HG03280 (cell line): Measurements from ENCODE around the gene ZNF474.
"Not testable (repeated sequence)": the region's sequence is repeated elsewhere in the genome, so short reads cannot be mapped to it uniquely, and the experiment has no call there.

ENCODE experiments used
- ATAC-seq: cut with Tn5 transposase; IDR thresholded peaks from one replicate; pipeline ENCODE4 v1.9.1; 2021; ENCODE audit warnings: mild to moderate bottlenecking, moderate library complexity; ENCODE audit not compliant: unreplicated experiment

Gene ZNF474

DNA sequence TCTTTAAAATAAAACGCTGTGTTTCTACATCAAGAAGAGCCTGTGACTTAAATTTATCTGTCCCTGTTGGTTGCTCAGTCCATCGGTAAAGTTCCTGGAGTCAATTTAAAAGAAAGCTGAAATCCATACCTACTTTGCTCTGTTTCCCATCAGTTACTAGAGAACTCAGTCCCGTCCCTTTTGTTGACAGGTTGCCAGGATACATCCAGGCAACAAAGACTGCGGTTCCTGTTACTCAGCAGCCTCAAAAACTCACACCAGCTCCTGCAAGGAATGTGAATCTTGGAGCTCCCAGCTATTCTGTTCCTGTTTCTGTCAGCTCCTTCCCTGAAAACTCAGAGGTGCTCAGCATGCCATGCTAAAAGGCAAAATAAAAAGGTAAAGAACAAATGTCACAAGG, at the start of gene ZNF474:
ZNF474 (plus strand) TSS at position 241 of the 400 bp plus-strand sequence. CDS start 22,445 bp downstream, outside the sequence.
- no peak for ATAC-seq

DNA sequence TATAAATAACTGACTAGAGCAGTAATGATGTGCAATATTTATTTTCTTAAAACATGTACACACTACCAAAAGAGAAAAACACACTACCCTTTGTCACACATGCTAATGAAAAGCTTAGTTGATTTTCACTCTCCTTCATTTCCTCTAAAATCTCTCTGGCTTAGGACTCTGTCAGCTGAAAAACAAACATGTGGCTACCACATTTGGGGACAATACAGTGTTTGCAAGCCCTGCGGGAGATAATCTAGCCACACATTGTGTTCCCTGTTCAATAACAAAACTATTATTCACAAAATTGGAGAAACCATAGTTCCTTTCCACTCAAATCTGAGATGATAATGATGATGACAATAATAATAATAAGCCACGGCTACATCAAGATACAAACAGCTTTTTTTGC, 47.8 kb upstream of the ZNF474 start:
- no peak for ATAC-seq

DNA sequence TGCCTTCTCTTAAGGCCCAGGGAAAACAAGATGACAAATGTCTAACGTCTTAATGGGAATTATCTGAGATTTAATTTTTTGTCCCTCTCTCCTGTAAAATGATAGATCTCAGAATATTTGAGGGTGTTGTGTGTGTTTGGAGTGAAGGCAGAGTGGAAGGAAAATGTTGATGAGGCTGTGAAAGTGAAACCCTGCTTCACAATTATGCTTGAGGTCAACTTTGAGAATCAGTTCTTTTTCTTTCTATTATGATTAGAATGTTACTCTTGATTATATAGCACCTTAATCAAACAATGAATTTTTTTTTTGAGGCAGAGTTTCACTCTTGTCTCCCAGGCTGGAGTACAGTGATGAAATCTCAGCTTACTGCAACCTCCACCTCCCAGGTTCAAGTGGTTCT, 45.8 kb upstream of the ZNF474 start:
- no peak for ATAC-seq

DNA sequence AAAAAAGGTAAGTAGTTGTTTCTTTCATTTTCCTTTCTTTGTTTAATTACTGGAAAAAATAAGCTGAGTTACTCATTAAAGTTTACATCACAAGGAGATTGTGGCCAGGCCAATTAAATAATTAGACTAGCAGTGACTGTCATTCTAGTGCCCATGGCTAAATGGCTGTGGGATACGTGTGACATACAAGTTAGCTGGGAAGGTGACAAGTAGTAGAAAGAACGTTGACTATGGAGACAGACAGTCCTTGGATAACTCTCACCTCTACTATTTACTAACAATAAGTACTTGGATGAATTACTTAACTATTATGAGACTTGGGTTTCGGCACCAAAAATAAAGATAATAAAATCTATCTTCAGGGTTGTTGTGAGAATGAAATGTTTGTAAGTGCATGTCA, 44.3 kb upstream of the ZNF474 start:
- no peak for ATAC-seq

DNA sequence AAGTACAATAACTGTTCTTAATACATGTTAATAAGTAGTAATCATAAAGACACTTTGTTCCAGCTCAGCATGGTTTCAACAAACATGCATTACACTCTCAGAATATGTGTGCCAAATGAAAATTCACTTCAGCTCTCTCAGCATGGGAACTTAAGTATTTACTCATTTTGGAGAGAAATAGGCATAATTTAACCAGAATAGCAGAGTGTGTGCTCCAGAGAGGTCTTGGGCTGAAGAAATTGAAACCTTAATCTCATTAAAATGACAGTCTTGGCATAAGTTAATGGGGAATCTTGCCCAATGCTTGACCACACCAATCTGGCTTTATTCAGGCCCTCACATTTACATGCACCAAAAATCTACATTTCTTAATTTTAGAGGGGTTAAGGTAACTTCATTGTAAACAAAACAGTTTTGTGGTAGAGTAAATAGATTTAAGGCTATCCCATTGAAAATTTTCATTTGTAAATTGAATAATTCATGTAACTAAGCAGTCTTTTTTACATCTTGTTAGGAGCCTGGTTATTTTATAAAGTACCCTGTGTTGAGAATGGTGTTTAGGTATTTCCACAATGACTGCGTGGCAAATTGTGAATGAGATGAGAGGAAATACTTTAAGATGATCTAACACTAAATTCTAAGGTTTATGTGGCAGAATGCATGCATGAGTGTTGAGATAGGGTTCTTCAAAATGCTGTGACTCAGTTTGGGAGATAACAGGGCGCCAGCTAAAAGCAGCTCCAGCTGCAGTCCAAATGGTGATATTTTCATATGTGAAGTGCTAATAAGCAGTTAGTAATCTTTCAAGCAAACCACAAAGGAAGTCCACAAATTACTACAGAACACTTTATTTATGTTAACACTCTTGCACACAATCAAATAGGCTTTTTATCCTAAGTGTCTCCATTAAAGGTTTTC, 40.0 kb upstream of the ZNF474 start:
- no peak for ATAC-seq

DNA sequence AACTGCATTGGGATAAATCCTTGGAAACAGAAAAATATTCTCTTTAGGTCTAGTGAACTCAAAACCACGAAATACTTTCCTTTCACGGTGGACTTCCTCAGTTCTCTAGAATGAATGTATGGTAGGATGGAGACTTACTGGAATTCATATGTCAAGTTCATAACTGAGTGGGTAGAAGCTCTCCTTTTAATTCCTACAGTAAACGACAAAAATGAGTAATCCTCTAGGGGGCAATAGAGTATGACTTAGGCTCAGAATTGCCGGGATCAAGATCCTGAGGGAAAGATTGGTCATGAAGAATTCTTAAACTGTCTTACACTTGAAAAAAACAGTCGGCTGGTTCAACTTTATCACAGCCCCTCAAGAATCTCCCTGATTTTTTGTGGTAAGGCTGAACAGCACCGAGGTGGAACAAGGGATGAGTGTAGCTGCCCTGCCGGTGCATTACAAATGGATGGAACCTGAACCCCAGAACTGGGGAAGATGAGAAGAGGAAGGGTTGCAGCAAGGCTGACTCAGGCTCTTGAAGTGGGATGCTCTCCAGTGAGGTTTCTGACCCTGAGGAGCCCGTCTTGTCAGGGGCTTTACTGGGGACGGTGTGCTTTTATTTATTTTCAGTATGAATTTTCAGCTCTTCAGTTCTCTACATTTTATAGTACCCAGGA, 37.3 kb upstream of the ZNF474 start:
- ATAC-seq, result no peak

DNA sequence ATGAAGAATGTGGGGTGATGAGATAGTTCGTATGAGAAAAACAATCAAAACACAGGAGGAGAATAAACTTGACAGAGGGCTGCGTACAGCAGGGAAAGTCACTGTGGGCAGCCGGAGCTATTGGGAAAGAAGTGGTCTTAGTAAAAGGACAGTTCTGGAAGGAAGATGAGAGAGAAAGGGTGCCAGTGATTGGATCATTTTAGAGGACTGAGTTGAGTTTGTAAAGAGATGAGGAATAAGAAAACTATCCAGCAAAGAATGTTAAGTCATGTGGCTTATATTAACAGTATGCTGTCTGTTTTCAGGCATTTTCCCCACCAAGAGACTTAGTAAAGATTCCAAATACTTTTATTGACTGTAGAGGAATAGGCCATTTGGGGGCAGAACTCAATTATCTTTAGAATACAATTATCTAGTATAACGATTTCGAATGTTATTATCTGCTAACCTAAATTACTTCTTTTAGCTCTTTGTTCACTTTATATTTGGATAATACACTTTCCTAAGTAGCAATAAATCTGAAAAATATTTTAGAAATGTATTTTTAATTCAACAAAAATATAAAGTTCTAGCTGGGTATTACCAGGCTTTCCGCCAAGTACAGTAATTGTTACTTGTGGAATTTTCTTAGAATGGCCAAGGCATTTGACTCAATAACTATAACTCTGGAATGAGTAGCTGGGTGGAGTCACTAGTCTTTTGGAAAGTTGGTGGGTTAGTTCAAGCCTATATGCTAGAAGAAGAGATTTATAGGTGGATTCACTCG, 35.7 kb upstream of the ZNF474 start:
- ATAC-seq, result no peak

DNA sequence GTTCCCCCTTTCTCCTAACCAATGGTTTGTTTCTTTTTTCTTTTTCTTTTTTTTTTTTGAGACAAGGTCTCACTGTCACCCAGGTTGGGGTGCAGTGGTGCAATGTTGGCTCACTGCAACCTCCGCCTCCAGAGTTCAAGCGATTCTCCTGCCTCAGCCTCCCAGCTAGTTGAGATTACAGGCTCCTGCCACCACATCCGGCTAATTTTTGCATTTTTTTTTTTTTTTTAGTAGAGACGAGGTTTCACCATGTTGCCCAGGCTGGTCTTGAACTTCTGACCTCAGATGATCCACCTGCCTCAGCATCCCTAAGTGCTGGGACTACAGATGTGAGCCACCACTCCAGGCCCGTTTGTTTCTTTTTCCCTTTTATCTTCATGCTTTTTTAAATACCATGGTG, 35.1 kb upstream of the ZNF474 start:
- ATAC-seq, result not testable (repeated sequence)

DNA sequence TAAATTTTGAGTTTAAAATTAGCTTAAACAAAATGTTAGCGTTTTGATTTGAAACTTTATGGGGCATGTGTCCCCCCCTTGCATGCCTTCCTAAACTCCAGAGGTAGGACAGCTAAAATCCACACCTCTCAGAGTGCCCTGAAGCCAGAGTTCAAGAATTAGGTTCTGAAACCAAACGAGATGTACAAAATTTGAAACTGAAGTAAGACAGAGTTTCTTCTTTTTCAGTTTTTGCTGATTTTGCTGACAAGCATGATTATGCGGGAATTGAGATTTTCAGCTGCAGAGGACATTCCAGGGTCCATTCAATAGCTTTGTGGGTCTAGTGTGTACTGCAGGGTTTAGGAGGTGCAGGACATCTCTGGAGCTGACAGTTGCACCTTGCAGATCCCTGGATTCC, 34.2 kb upstream of the ZNF474 start:
- ATAC-seq, result no peak

DNA sequence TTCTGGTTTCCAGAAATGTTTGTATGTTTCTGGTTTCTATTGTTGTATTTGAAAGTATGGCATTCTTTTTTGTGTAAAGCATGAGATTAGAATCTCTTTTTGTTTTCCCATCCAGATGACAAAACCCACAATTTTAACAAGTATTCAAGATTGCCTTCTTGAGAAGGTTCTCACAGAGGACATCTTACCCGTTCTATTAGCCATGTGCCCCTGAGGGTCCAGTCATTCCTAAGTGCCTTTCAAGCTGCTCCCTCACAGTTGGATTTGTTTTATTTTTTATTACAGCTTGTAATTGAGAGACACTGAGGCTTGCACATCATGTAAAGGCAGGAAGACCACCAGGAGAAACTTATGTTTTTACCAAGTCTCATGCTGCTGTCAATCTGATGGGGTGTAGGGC, 32.0 kb upstream of the ZNF474 start:
- no peak for ATAC-seq

DNA sequence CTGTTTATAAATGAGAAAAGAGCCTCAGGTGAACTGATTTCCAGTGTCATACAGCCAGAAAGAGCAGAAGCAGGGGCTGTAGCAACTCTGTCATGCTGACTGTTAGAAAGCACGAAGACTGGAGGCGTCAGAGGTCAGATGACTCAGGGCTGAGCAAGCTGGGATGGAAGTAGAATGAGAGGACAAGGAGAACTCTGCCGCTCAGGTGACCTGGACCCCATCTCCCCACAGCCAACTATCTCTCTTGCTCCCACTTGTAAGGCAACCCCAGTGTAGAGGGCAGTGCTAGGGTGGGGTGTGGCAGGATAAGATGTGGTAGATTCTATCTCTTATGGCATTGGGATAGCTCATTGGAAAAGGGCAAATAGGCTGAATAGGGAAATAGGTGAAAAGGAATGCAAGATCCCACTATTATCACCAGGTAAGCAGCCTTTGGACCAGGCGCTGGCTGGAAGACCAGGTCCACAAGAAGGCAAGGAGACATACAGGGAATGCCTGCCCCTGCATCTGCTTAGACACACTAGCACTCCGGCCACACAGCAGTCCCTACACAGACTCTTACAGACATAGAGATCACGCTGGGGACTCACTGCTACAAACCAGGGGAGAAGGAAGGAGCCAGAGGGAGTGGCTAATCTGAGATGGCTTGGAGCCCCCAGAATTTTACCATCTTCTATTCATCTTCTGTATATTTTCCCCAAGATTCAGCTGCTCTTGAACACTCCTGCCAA, 30.1 kb upstream of the ZNF474 start:
- ATAC-seq, result no peak

DNA sequence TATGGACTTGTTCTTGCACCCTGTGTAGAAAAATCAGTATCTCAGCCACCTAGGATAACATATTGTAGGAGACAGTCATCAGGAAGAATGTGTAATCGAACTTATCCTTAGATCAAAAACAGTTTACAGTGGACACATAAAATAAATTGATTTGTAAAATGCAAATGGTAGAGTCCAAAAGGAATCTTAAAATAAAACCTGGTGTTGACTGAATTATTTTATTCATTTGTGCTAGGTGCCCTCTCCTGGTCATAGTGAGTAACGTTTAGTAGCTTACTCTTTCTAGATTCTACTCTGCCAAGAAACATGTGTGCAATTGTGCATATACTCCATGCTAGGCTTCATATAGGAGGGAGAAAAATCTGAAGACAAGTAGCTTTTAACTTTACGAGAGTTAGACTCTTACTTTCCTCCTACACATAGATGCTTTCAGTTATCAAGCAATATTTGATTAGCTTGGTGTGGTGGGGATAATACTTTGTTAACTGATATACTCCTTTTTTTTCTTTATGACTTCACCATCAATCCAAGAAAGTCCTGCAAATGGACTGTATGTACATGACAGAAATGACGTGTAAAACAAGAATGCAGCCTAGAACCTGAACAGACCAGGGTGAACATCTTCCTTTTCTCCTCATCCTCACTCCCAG, 27.6 kb upstream of the ZNF474 start:
- ATAC-seq, result peak; percentile 83

DNA sequence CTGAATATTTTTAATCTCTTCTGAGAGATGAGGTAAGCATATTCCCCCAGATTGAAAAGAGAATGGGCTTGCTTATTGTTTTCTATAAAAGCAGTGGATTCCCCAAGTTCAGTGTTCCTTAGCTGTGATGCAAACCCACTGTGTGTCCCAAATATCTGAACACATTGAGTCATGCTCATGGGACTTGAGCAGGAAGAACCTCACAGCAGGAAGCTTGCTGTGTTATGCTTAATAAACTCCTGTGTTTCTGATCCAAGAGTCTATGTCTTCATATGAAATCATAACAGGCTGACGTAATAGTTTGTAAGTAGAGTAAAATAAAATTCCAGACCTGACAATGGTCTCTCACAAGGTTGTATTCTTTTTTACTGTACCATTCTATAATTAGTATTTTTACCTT, 26.5 kb upstream of the ZNF474 start:
- no peak for ATAC-seq

DNA sequence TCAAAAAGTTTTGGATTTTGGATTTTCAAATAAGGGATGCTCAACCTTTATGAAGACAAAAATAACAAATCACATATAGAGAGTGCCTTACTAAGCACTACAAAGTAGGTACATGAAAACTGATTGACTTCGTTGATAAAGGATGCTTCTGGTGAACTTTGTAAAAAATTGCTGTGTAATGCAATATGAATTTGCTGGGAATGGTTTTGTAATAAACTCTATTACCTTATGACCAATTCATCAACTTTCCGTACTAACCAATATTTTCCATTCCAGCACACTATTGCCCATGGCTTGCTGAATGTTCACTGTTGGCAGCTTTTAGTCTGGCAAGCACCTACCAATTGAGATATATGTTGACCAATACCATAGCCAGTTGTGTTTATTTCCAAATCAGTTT, 23.4 kb upstream of the ZNF474 start:
- no peak for ATAC-seq

DNA sequence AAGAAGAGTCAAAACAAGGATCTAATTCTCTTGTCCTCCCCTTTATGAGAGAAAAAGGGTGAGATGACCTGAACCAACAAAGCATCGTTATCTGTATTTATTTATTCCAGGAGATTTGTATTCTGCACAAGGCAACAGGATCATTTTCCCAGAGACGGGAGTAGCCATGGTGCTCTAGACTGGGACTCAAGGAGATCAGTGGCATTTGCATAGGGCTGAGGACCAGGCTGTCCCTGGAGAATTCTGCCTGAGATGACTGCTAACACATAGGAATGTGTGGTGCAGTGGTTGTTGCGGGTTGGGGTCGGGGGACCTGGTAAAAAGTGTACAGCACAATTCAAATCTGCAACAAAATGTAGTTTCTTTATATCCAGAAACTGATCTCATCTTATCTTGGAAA, 22.3 kb upstream of the ZNF474 start:
- ATAC-seq, result no peak

DNA sequence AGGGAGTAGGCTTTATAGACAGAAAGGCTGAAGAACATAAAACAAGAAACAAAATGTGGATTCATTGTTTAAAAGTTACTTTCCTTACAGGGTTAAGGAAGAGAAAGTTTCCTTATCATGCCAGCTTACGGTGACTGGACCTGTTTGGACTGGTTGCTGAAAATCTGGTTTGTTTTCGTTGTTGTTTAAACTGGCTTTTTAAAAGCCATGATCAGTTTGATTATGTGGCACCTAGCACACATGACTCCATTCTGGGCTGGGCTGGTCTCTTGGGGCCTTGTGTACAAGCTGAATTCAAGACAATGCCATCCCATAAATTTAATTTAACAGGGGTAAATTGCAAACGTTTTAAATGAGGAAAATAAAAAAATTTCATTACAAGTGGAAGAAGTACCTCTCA, 18.4 kb upstream of the ZNF474 start:
- no peak for ATAC-seq

DNA sequence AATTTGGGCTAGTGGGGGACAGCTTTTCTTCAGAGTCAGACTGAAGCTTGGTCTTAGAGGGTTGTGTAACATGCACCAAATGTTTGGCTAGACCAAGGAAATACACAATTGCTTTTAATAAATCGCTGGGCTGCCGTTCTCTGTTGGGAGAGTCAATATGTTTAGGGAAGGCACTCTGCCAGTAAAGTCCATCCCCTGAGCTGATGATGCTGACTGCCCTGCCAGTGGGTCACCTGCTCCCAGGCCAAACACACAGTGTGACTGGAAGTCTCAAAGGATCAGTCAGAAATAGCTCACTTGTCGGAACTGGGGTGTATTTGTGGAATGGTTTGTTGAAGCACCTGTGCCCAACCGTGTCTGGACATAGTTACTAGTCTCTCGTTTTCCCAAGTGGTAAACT, 17.9 kb upstream of the ZNF474 start:
- ATAC-seq, result no peak

DNA sequence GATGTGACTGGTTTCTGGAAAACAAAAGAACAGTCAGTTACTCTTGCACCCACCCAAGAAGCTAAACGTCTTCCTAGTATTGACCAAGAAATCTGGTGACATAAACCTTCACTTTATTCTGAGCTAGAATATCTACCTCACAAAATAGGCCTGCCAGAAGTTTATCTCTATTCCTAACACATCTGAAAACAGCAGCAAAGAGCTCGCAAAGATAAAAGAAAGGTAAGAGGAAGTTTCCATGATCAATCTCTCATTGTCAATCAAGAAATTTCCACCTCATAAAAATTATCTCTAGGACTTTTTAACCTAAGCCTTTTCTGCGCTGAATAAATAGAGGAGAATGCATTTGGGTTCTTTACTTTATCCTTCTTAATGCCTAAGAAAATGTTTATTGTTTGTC, 17.3 kb upstream of the ZNF474 start:
- ATAC-seq, result no peak

DNA sequence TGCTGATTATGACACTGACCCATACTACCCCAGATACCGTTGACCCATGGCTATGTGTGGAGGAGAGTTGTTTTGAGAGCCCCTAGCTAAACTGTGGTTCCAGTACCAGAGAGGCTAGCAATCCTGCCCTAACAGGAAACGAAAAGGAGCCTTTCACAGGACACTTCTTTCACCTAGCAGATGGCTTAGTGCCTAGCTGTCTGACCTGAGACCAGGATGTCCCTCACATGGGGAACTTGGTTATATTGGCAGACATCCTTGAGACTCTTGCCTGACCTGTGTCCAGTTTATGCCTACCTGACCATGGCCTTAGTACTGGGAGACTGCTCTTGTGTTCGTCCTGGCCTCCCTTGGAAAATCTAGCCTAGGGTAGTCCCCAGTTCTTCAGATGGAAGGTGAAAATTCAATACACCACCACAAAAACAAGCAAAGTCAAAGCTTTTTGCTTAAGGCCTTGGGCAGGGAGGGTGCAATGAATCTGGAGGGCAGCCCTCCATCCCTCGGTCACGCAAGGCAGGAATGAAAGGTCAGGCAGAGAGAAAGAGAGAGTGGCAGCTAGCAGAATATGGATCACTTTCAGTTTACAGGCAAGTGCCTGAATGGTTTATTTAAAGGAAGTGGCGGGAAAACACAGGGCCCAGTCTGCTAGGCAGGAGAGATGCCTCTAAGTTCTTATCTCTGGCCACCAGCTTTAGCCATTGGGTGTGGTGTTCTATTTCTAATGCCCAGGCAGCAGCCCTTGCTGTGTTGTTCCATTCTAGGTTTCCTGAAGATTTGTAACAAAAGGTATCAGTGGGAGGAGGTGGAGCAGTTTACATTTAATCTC, 16.4 kb upstream of the ZNF474 start:
- ATAC-seq, result no peak

DNA sequence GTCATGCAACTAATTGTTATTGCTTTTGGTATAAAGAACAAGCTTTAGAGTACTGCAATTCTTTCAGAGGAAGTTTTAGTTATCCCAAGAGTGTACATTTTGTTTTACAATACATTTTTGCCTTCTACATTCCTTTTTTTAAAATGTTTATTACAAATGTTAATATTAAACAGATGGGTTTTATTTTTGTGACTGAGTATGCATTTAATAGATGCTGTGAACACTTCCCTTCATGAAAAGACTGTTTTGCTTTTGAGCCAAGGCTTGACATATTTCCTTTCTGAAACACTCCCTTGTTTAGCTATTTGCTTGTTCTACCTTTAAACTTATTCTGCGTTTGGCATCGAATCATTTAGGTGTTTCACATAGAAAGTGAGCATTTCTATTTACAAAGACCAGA, 14.8 kb upstream of the ZNF474 start:
- ATAC-seq, result no peak
